H9 (cell line): Measurements from ENCODE around the gene HORMAD2. TPM values are rescaled to one million over a fixed set of nuclear protein-coding genes. Genes with fewer than 3 reads are reported as not detected.

ENCODE experiments used
- DNase-seq: peaks from one replicate; pipeline ENCODE4 v3.0.0-alpha.2; 2017
- H2AFZ ChIP-seq: one replicate; pipeline ENCODE4 v1.6.1; 2013; ENCODE audit warnings: mild to moderate bottlenecking, low read length, control low read depth, moderate library complexity
- H2AK5ac ChIP-seq: 2 replicates; pipeline ENCODE4 v1.6.1; 2013; ENCODE audit warnings: low read length, control low read depth, mixed read lengths; ENCODE audit not compliant: insufficient read length
- H2BK120ac ChIP-seq: one replicate; pipeline ENCODE4 v1.6.1; 2013; ENCODE audit warnings: low read depth, mild to moderate bottlenecking, low read length, control low read depth, inconsistent platforms; ENCODE audit not compliant: poor library complexity, severe bottlenecking
- H2BK12ac ChIP-seq: 2 replicates; pipeline ENCODE4 v1.6.1; 2013; ENCODE audit warnings: low read length, control low read depth, mixed read lengths, low read depth; ENCODE audit not compliant: insufficient read length
- H2BK15ac ChIP-seq: 2 replicates; pipeline ENCODE4 v1.6.1; 2013; ENCODE audit warnings: low read depth, low read length, control low read depth
- H2BK20ac ChIP-seq: one replicate; pipeline ENCODE4 v1.6.1; 2013; ENCODE audit warnings: low read depth, mild to moderate bottlenecking, low read length, control low read depth, inconsistent platforms; ENCODE audit not compliant: poor library complexity, severe bottlenecking
- H2BK5ac ChIP-seq: 2 replicates; pipeline ENCODE4 v1.6.1; 2013; ENCODE audit warnings: low read length, control low read depth, mixed read lengths; ENCODE audit not compliant: insufficient read length
- H3K14ac ChIP-seq: 2 replicates; pipeline ENCODE4 v1.6.1; 2013; ENCODE audit warnings: low read length, control low read depth; ENCODE audit not compliant: insufficient read depth
- H3K18ac ChIP-seq: 2 replicates; pipeline ENCODE4 v1.6.1; 2013; ENCODE audit warnings: low read depth, mild to moderate bottlenecking, mixed read lengths, low read length, control low read depth; ENCODE audit not compliant: insufficient read length
- H3K23ac ChIP-seq: 2 replicates; pipeline ENCODE4 v1.6.1; 2013; ENCODE audit warnings: low read length, control low read depth, mixed read lengths, low read depth; ENCODE audit not compliant: insufficient read length
- H3K23me2 ChIP-seq: 2 replicates; pipeline ENCODE4 v1.6.1; 2013; ENCODE audit warnings: low read depth, mild to moderate bottlenecking, mixed read lengths, low read length, control low read depth; ENCODE audit not compliant: insufficient read length, poor library complexity, severe bottlenecking
- H3K27ac ChIP-seq: 2 replicates; pipeline ENCODE4 v1.5.1; 2013; ENCODE audit warnings: low read length, control low read depth, mixed read lengths, low read depth; ENCODE audit not compliant: insufficient read length
- H3K27me3 ChIP-seq: 2 replicates; pipeline ENCODE4 v1.6.1; 2013; ENCODE audit warnings: low read length, control low read depth, inconsistent platforms; ENCODE audit not compliant: insufficient read depth
- H3K4ac ChIP-seq: 2 replicates; pipeline ENCODE4 v1.6.1; 2013; ENCODE audit warnings: low read depth, mild to moderate bottlenecking, control low read depth, inconsistent platforms, low read length, moderate library complexity
- H3K4me1 ChIP-seq: 2 replicates; pipeline ENCODE4 v1.6.1; 2013; ENCODE audit warnings: low read length, control low read depth, inconsistent platforms; ENCODE audit not compliant: insufficient read depth
- H3K4me2 ChIP-seq: 2 replicates; pipeline ENCODE4 v1.6.1; 2013; ENCODE audit warnings: low read length, control low read depth, mixed read lengths; ENCODE audit not compliant: insufficient read length, insufficient read depth
- H3K56ac ChIP-seq: 2 replicates; pipeline ENCODE4 v1.6.1; 2013; ENCODE audit warnings: low read depth, mild to moderate bottlenecking, mixed read lengths, low read length, control low read depth; ENCODE audit not compliant: insufficient read length
- H3K79me1 ChIP-seq: 2 replicates; pipeline ENCODE4 v1.6.1; 2013; ENCODE audit warnings: low read depth, mild to moderate bottlenecking, moderate library complexity, low read length, control low read depth, inconsistent platforms; ENCODE audit not compliant: insufficient read depth, poor library complexity, severe bottlenecking
- H3K79me2 ChIP-seq: 2 replicates; pipeline ENCODE4 v1.6.1; 2013; ENCODE audit warnings: low read length, control low read depth, inconsistent platforms; ENCODE audit not compliant: insufficient read depth
- H3K9ac ChIP-seq: 2 replicates; pipeline ENCODE4 v1.6.1; 2013; ENCODE audit warnings: low read length, control low read depth, mixed read lengths; ENCODE audit not compliant: insufficient read length; ENCODE audit errors: extremely low read depth
- H3K9me3 ChIP-seq: one replicate; pipeline ENCODE4 v1.6.1; 2013; ENCODE audit warnings: low read depth, low read length, inconsistent platforms; ENCODE audit not compliant: control insufficient read depth
- H3T11ph ChIP-seq: one replicate; pipeline ENCODE4 v1.6.1; 2013; ENCODE audit warnings: mild to moderate bottlenecking, low read length, control low read depth, inconsistent platforms
- H4K20me1 ChIP-seq: one replicate; pipeline ENCODE4 v1.6.1; 2013; ENCODE audit not compliant: control insufficient read depth, insufficient read length, insufficient read depth
- H4K5ac ChIP-seq: 2 replicates; pipeline ENCODE4 v1.6.1; 2013; ENCODE audit warnings: low read depth, mild to moderate bottlenecking, mixed read lengths, low read length, control low read depth; ENCODE audit not compliant: insufficient read length
- H4K8ac ChIP-seq: replicated peaks from 2 replicates; pipeline ENCODE4 v1.6.1; 2013; ENCODE audit warnings: low read length, control low read depth, mixed read lengths, low read depth; ENCODE audit not compliant: insufficient read length
- H4K91ac ChIP-seq: 2 replicates; pipeline ENCODE4 v1.6.1; 2013; ENCODE audit warnings: low read depth, mild to moderate bottlenecking, moderate library complexity, mixed read lengths, low read length, control low read depth; ENCODE audit not compliant: insufficient read length
- H3K27ac Mint-ChIP-seq, 3 experiments: 2 replicates in 2 of 3; 3 replicates in 1 of 3; pipeline ENCODE4 v1.8.0; 2020 to 2021; ENCODE audit warnings: mixed read lengths in 3 of 3, mild to moderate bottlenecking in 1 of 3, moderate library complexity in 1 of 3
- H3K27me3 Mint-ChIP-seq: 2 replicates; pipeline ENCODE4 v1.8.0; 2021; ENCODE audit warnings: low read depth, mild to moderate bottlenecking, moderate library complexity, mixed read lengths
- H3K36me3 Mint-ChIP-seq, 3 experiments: 2 replicates in 2 of 3; 3 replicates in 1 of 3; pipeline ENCODE4 v1.8.0; 2020 to 2021; ENCODE audit warnings: low read depth in 3 of 3, mixed read lengths in 3 of 3; ENCODE audit not compliant: insufficient read depth in 1 of 3
- H3K4me1 Mint-ChIP-seq, 2 experiments: 2 replicates each; pipeline ENCODE4 v1.8.0; 2020; ENCODE audit warnings: mixed read lengths in 2 of 2
- H3K4me3 Mint-ChIP-seq, 2 experiments: 2 replicates in 1 of 2; 3 replicates in 1 of 2; pipeline ENCODE4 v1.8.0; 2020 to 2021; ENCODE audit warnings: mild to moderate bottlenecking in 2 of 2, mixed read lengths in 2 of 2, moderate library complexity in 1 of 2
- H3K9me3 Mint-ChIP-seq, 2 experiments: 2 replicates in 1 of 2; 3 replicates in 1 of 2; pipeline ENCODE4 v1.8.0; 2020; ENCODE audit warnings: mild to moderate bottlenecking in 2 of 2, mixed read lengths in 2 of 2, moderate library complexity in 1 of 2
- WGBS: extraction: QIAGEN DNeasy Blood & Tissue Kit; methylation state at CpG from one replicate; pipeline ENCODE4 v1.1.7; 2013; ENCODE audit warnings: missing lambda C conversion rate, low lambda C conversion rate, mixed read lengths; ENCODE audit not compliant: insufficient read length; ENCODE audit errors: extremely low coverage; 5-methylcytosine and 5-hydroxymethylcytosine counted together
- total RNA-seq: library from RNA; stranded (reverse); gene quantifications from 2 replicates; pipeline ENCODE4 v1.2.1, GENCODE V29; 2021
- TF ChIP-seq, protein P1 (sequence below): fragments of 200-600 bp; sonication (generic); conservative IDR thresholded peaks from 3 replicates; pipeline ENCODE4 v1.8.0; 2021; ENCODE audit warnings: antibody characterized with exemption, mild to moderate bottlenecking

Gene HORMAD2
- total RNA-seq, 1 experiment from 2014 or later: not detected

GRCh38 chr22:30159561-30160353 lies 79.5 kb downstream of the HORMAD2 start:
- H4K5ac ChIP-seq: no peak overlapping the region
- H3K4me2 ChIP-seq: no peak overlapping the region
- no peak overlapping the region for H3K23ac ChIP-seq
- H3K79me2 ChIP-seq: no peaks in the 10 kb centered on the region
- Mint-ChIP-seq H3K27ac (peak overlapping the region in 1 of 3 experiments; percentile 88; a peak in 2 of 7 replicates), H3K4me3 (no peak overlapping the region), H3K4me1 (peaks cover 7 to 9% of the 10 kb centered on the region in 2 experiments; a peak in 3 of 4 replicates), H3K27me3 (peaks cover 5% of the 10 kb centered on the region), H3K36me3 (no peaks in the 10 kb centered on the region), H3K9me3 (no peaks in the 10 kb centered on the region)
- no peak overlapping the region for H2BK5ac ChIP-seq
- H3K79me1 ChIP-seq: no peaks in the 10 kb centered on the region
- no peak overlapping the region for H4K91ac ChIP-seq
- H3K4me1 ChIP-seq: no peaks in the 10 kb centered on the region
- H4K20me1 ChIP-seq: no peaks in the 10 kb centered on the region
- no peak overlapping the region for H2BK20ac ChIP-seq
- H3K27ac ChIP-seq: no peak overlapping the region
- no peak overlapping the region for H3K14ac ChIP-seq
- no peaks in the 10 kb centered on the region for H3K23me2 ChIP-seq
- H2AK5ac ChIP-seq: no peak overlapping the region
- no peak overlapping the region for H4K8ac ChIP-seq
- TF ChIP-seq, protein P1, sequence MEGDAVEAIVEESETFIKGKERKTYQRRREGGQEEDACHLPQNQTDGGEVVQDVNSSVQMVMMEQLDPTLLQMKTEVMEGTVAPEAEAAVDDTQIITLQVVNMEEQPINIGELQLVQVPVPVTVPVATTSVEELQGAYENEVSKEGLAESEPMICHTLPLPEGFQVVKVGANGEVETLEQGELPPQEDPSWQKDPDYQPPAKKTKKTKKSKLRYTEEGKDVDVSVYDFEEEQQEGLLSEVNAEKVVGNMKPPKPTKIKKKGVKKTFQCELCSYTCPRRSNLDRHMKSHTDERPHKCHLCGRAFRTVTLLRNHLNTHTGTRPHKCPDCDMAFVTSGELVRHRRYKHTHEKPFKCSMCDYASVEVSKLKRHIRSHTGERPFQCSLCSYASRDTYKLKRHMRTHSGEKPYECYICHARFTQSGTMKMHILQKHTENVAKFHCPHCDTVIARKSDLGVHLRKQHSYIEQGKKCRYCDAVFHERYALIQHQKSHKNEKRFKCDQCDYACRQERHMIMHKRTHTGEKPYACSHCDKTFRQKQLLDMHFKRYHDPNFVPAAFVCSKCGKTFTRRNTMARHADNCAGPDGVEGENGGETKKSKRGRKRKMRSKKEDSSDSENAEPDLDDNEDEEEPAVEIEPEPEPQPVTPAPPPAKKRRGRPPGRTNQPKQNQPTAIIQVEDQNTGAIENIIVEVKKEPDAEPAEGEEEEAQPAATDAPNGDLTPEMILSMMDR: no peak
- no peak overlapping the region for H3T11ph ChIP-seq
- no peaks in the 10 kb centered on the region for H3K27me3 ChIP-seq
- no peak overlapping the region for H2BK120ac ChIP-seq
- no peak overlapping the region for H2AFZ ChIP-seq
- H2BK15ac ChIP-seq: no peak overlapping the region
- no peak overlapping the region for H3K18ac ChIP-seq
- WGBS: no CpG with 5 or more reads among the region's 2 CpGs
- no peaks in the 10 kb centered on the region for H3K9me3 ChIP-seq
- no peak overlapping the region for H3K56ac ChIP-seq
- DNase-seq: no peak
- no peak overlapping the region for H3K9ac ChIP-seq
- H3K4ac ChIP-seq: no peak overlapping the region
- no peak overlapping the region for H2BK12ac ChIP-seq
